ENCODE measurements around the gene RNF181.
"Not testable (repeated sequence)": the region's sequence is repeated elsewhere in the genome, so short reads cannot be mapped to it uniquely, and the experiment has no call there.

Gene RNF181

GRCh38 chr2:85588645-85589044, 6.9 kb upstream of the RNF181 start:
- TF ChIP-seq CTCF (IDR thresholded peaks at IDR 0.05) = no peak
- Histone ChIP-seq H3K36me3 (no peaks in the 10 kb centered on the region), H3K4me1 (peaks cover 0 to 73% (median 38%) of the 10 kb centered on the region in 4 donors), H3K9me3 (no peaks in the 10 kb centered on the region), H3K27me3 (no peaks in the 10 kb centered on the region), H3K4me3 (no peak overlapping the region), H3K27ac (peak overlapping the region; percentile 52 to 64)
- intact Hi-C loops (cut with DNase I; ENCODE audit: low total_unique reads) = no loop called here
- DNase-seq = no peak

DNA sequence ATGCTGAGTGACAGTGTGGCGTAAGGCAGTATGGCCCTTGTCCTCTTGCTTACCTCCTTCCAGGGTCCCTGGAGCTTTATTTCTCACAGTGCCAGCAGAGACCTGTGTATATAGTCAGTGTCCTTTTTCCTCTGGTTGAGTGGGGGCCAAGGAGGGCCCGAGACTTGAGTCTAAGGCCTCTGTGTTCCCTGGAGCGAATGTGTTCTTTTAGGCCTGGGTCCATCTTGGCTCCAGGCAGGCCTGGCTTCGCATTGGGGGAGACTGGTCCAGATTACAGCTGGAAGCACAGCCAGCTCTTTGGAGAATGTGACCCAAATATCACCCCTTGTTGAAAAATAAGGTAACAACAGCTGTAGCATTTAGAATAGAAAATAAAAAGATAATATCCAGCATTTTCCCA, 6.4 kb upstream of the RNF181 start:
- intact Hi-C loops (cut with DNase I; ENCODE audit: low total_unique reads) = no loop called here
- Histone ChIP-seq H3K27ac (peak overlapping the region; percentile 52 to 64), H3K27me3 (no peaks in the 10 kb centered on the region), H3K9me3 (no peaks in the 10 kb centered on the region), H3K4me3 (no peak overlapping the region), H3K36me3 (no peaks in the 10 kb centered on the region), H3K4me1 (peaks cover 0 to 69% (median 40%) of the 10 kb centered on the region in 4 donors)
- no peak for TF ChIP-seq CTCF (IDR thresholded peaks at IDR 0.05)
- DNase-seq = peak in 1 of 2 donors; percentile 58

DNA sequence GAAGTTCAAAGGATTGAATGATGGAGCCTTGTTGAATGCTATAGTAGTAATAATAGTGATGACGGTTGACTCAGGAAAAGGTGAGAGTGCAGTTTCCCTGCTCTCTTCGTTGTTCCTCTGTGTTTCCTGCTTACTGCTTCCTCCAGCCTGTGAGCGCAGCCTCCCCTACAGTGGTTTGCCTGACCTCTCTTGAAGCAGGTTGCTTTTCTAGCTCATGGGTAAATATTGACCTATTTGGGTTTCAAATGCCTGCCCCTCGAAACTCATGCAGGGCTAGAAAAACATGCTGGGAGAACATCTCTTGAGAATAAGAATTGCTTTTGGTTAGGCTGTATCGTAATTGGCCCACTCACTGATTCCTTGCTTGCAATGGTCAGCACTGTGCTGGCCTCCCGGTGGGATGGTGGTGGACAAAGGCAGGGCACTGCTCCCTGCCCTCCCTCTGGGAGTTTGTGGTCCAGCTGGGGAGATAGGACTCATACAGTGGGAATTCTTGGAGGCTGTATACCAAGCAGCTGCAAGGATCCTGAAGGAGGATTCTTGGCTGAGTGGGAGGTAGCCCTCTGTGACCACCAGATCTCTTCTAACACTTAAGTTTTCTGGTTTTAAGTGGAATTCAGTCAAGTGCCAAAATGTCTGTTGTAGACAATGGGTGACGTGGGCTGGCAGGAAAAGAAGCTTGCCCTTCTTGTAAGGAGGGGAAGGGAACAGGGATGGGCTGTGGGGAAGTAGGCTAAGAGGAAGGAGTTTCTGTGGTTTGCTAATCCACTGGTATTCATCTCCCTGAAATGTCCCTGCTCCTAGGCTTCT, 5.4 kb upstream of the RNF181 start:
- Histone ChIP-seq H3K4me1 (peaks cover 0 to 69% (median 40%) of the 10 kb centered on the region in 4 donors), H3K4me3 (no peak overlapping the region), H3K36me3 (no peaks in the 10 kb centered on the region), H3K27me3 (no peaks in the 10 kb centered on the region), H3K9me3 (no peaks in the 10 kb centered on the region), H3K27ac (peak overlapping the region; percentile 52 to 64)
- peak in 1 of 2 donors; percentile 63 for DNase-seq
- TF ChIP-seq CTCF (IDR thresholded peaks at IDR 0.05) = no peak
- intact Hi-C loops (cut with DNase I; ENCODE audit: low total_unique reads) = no loop called here

DNA sequence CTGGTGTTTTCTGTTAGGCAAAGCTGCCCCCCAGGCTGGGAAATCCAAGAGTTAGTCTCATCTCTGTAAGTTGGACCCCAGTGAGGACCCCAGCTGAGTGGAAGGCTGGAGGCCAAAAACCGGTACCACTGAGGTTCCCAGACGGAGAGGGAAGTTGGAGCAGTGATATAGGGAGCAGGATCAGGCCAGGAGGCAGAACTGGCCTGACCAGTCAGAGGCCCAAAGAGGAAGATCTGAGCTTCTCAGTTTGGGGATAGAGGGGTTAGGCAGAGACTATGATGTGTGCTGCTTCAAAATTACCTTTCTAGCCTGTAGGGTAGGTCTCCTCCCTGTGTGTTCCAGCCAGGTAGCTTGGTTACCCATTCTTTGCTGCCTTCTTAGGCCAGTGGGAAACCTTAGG, 4.6 kb upstream of the RNF181 start:
- DNase-seq = no peak
- intact Hi-C loops (cut with DNase I; ENCODE audit: low total_unique reads) = no loop called here
- no peaks in the 10 kb centered on the region for H3K27me3 ChIP-seq
- H3K4me3 ChIP-seq = no peak overlapping the region
- peaks cover 0 to 62% (median 36%) of the 10 kb centered on the region in 4 donors for H3K4me1 ChIP-seq
- H3K36me3 ChIP-seq = no peaks in the 10 kb centered on the region
- H3K9me3 ChIP-seq = no peaks in the 10 kb centered on the region
- H3K27ac ChIP-seq = peak overlapping the region; percentile 52 to 64
- no peak for TF ChIP-seq CTCF (IDR thresholded peaks at IDR 0.05)

GRCh38 chr2:85591563-85591962, 4.0 kb upstream of the RNF181 start:
- TF ChIP-seq CTCF (IDR thresholded peaks at IDR 0.05) = no peak
- peaks cover 0 to 1% (median under 1%) of the 10 kb centered on the region in 3 donors for H3K36me3 ChIP-seq
- H3K27ac ChIP-seq = peak overlapping the region; percentile 52 to 64
- intact Hi-C loops (cut with DNase I; ENCODE audit: low total_unique reads) = no loop called here
- no peaks in the 10 kb centered on the region for H3K9me3 ChIP-seq
- no peak overlapping the region for H3K4me3 ChIP-seq
- DNase-seq = no peak
- H3K27me3 ChIP-seq = no peaks in the 10 kb centered on the region
- H3K4me1 ChIP-seq = peaks cover 0 to 63% (median 42%) of the 10 kb centered on the region in 4 donors

DNA sequence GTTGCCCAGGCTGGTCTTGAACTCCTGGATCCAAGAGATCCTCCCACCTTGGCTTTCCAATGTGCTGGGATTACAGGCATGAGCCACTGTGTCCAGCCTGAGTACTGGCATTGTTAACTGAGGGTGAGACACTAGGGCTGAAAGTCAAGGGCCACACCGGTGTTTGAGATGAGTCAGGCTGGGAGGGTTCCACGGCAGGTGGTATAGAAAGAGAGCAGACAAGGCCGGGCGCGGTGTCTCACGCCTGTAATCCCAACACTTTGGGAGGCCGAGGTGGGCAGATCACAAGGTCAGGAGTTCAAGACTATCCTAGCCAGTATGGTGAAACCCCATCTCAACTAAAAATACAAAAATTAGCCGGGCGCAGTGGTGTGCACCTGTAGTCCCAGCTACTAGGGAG, 3.2 kb upstream of the RNF181 start:
- H3K27me3 ChIP-seq; H3K9me3 ChIP-seq; H3K36me3 ChIP-seq; DNase-seq; intact Hi-C loops (cut with DNase I; ENCODE audit: low total_unique reads); H3K4me3 ChIP-seq: not testable (repeated sequence)
- peak overlapping the region in 1 of 2 donors; percentile 64 for H3K27ac ChIP-seq
- H3K4me1 ChIP-seq = peaks cover 0 to 66% (median 49%) of the 10 kb centered on the region in 4 donors

Measured in tibial artery (tissue), 4 donors.